OCI-LY7 (cell line): ENCODE measurements around the gene A2M. TPM values are rescaled to one million over a fixed set of nuclear protein-coding genes. Genes with fewer than 3 reads are reported as not detected.

ENCODE experiments used
- BruUV-seq: library from RNA; stranded (reverse); fragments of 400-500 nt; replicated peaks from 2 replicates; lab custom pipeline; 2021; lab: Mats Ljungman, UMichigan
- CTCF ChIA-PET: fragments of 300-600 bp; sonication (Branson Sonifier 250); formaldehyde crosslinking; loops from one replicate; lab custom pipeline; 2022; ENCODE audit warnings: antibody characterized with exemption; ENCODE audit not compliant: unreplicated experiment; lab: Charles Lee
- POLR2A ChIA-PET: fragments of 300-600 bp; sonication (Branson Sonifier 250); formaldehyde crosslinking; loops from one replicate; lab custom pipeline; 2022; ENCODE audit warnings: antibody characterized with exemption; lab: Charles Lee
- DNase-seq: peaks from one replicate; pipeline ENCODE4 v3.0.0-alpha.2; 2015; ENCODE audit warnings: low spot score
- H2AFZ ChIP-seq: fragments of 200-600 bp; sonication (generic), shearing (Covaris generic); 2 replicates; pipeline ENCODE4 v1.6.1; 2014; ENCODE audit warnings: mild to moderate bottlenecking, antibody characterized with exemption, low read length, moderate library complexity
- H3K27ac ChIP-seq: fragments of 200-600 bp; sonication (generic); 2 replicates; pipeline ENCODE4 v1.5.1; 2014; ENCODE audit warnings: mixed run types, low read depth, mild to moderate bottlenecking, moderate library complexity, low read length, inconsistent platforms; ENCODE audit not compliant: poor library complexity, severe bottlenecking
- H3K36me3 ChIP-seq: fragments of 200-600 bp; sonication (generic); 2 replicates; pipeline ENCODE4 v1.6.1; 2014; ENCODE audit warnings: mild to moderate bottlenecking, antibody characterized with exemption, low read length, moderate library complexity, mixed read lengths; ENCODE audit not compliant: insufficient read depth
- H3K4me1 ChIP-seq: fragments of 200-600 bp; sonication (generic); 2 replicates; pipeline ENCODE4 v1.5.1; 2014; ENCODE audit warnings: mild to moderate bottlenecking, low read length; ENCODE audit not compliant: insufficient read depth, poor library complexity, severe bottlenecking
- H3K4me2 ChIP-seq: fragments of 200-600 bp; sonication (generic); 2 replicates; pipeline ENCODE4 v1.6.1; 2014; ENCODE audit warnings: mild to moderate bottlenecking, low read length
- H3K4me3 ChIP-seq: fragments of 200-600 bp; sonication (generic); 2 replicates; pipeline ENCODE4 v1.5.1; 2014; ENCODE audit warnings: mild to moderate bottlenecking, low read depth, low read length; ENCODE audit not compliant: poor library complexity, severe bottlenecking
- H3K79me2 ChIP-seq: fragments of 200-600 bp; sonication (generic); 2 replicates; pipeline ENCODE4 v1.6.1; 2016; ENCODE audit warnings: low read depth, mild to moderate bottlenecking, low read length, moderate library complexity, mixed read lengths; ENCODE audit not compliant: insufficient read depth
- H3K9me2 ChIP-seq: fragments of 200-600 bp; sonication (generic); 2 replicates; pipeline ENCODE4 v1.6.1; 2016; ENCODE audit warnings: mild to moderate bottlenecking, low read length, mixed read lengths; ENCODE audit not compliant: insufficient read depth
- H3K9me3 ChIP-seq: fragments of 200-600 bp; sonication (generic); 2 replicates; pipeline ENCODE4 v1.6.1; 2014; ENCODE audit warnings: mild to moderate bottlenecking, mixed run types, low read length, mixed read lengths
- H4K20me1 ChIP-seq: fragments of 200-600 bp; sonication (generic); 2 replicates; pipeline ENCODE4 v1.6.1; 2014; ENCODE audit warnings: mild to moderate bottlenecking, antibody characterized with exemption, low read length, moderate library complexity, mixed read lengths; ENCODE audit not compliant: insufficient read depth
- CTCF ChIP-seq: fragments of 200-600 bp; sonication (generic); conservative IDR thresholded peaks from 2 replicates; pipeline ENCODE4 v1.5.1; 2014; ENCODE audit warnings: mild to moderate bottlenecking, antibody characterized with exemption, low read length, moderate library complexity, mixed read lengths
- EZH2phosphoT487 ChIP-seq: fragments of 200-600 bp; sonication (generic); IDR thresholded peaks from 2 replicates; pipeline ENCODE4 v1.6.1; 2018; ENCODE audit warnings: low read depth, borderline replicate concordance, mild to moderate bottlenecking, mixed run types, antibody characterized with exemption, low read length, moderate library complexity, mixed read lengths
- intact Hi-C: fragments of 100-400 bp; cut with micrococcal nuclease; formaldehyde crosslinking; loops from one replicate; pipeline ENCODE4 v1.10.0; 2022; ENCODE audit not compliant: unreplicated experiment
- total RNA-seq, 2 experiments: library from RNA; depleted of rRNA in 1 of 2; stranded (reverse); fragments of >200 nt in 1 of 2; shearing (Covaris generic) in 1 of 2; gene quantifications; 2 replicates each; pipeline ENCODE4 v1.2.3, GENCODE V29; 2014 to 2022

The A2M gene
- total RNA-seq, 2 experiments from 2014 or later: not detected

GRCh38 chr12:9109737-9110491 lies 5.8 kb downstream of the A2M start:
- BruUV-seq: no TSS peak
- Histone ChIP-seq H3K9me3 (no peaks in the 10 kb centered on the region), H3K4me1 (no peaks in the 10 kb centered on the region), H3K36me3 (no peaks in the 10 kb centered on the region), H3K4me2 (no peak overlapping the region), H3K4me3 (no peak overlapping the region), H3K9me2 (no peaks in the 10 kb centered on the region), H3K27ac (no peak overlapping the region), H4K20me1 (no peaks in the 10 kb centered on the region), H2AFZ (no peak overlapping the region), H3K79me2 (no peaks in the 10 kb centered on the region)
- DNase-seq: no peak
- CTCF ChIA-PET: no interaction called here
- intact Hi-C loops: no loop called here
- TF ChIP-seq EZH2phosphoT487 (no peak), CTCF (no peak)
- POLR2A ChIA-PET: no interaction called here

DNA sequence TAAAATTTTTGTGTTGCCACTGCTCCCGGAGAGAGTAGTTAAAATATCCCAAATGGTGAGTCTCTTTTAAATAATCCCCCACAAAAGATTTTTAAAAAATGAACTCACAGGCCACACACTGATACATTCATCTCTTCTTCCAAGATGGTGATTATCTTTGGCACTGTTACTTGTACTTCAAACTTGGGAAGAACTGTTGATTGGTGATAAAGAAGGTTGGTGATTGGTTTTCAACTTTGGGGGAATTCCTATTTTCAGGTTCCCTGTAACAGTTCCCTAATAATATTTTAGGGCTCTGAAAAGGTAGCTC lies 6.6 kb downstream of the A2M start:
- POLR2A ChIA-PET: interaction anchor here (0.6 kb wide), 1 partner anchor 568 kb away, joined by 3 read pairs; no protein-coding TSS in a partner anchor
- TF ChIP-seq EZH2phosphoT487 (no peak), CTCF (no peak)
- no peak overlapping the region for H3K4me2 ChIP-seq
- H3K9me3 ChIP-seq: no peaks in the 10 kb centered on the region
- H3K27ac ChIP-seq: no peak overlapping the region
- H3K4me3 ChIP-seq: no peak overlapping the region
- CTCF ChIA-PET: no interaction called here
- H3K4me1 ChIP-seq: no peaks in the 10 kb centered on the region
- no peak overlapping the region for H2AFZ ChIP-seq
- no peak for DNase-seq
- no peaks in the 10 kb centered on the region for H3K79me2 ChIP-seq
- H3K9me2 ChIP-seq: no peaks in the 10 kb centered on the region
- intact Hi-C loops: no loop called here
- no peaks in the 10 kb centered on the region for H3K36me3 ChIP-seq
- H4K20me1 ChIP-seq: no peaks in the 10 kb centered on the region
- BruUV-seq: no TSS peak

DNA sequence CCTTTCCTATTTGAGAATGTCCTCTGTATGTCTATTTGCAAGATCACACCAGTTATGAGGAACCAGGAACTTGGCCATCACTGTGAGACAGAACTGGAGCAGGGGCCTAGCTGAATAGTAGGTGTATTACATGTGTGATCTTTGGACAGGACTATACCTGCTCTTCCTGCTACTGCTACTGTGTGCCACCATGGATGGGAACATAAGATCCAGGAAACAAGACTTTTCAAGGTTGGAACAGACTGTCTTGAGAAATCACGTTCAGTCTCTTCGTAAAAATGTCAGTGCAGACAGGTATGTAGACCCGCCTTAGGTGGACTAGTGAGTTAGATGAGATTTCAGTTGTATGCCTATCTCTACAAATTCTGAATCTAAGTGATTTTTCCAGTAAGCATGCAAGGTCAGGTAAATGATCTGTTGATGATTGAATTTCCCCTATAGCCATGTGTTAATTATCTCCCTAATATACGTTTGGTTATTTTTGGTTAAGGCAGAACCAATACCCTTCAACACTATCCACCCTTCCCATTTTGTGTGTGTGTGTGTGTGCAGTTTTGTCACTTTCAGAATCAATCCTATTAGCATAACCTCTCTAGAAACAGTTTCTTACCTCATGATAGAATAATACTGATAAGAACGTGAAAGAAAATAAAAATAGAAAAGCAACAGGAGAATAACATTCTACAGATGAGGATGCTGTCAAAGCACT lies 7.1 kb downstream of the A2M start:
- H3K9me3 ChIP-seq: no peaks in the 10 kb centered on the region
- no peaks in the 10 kb centered on the region for H3K79me2 ChIP-seq
- ChIA-PET CTCF (no interaction called here), POLR2A (interaction anchor here (0.6 kb wide), 1 partner anchor 567 kb away, joined by 3 read pairs; no protein-coding TSS in a partner anchor)
- intact Hi-C loops: no loop called here
- H4K20me1 ChIP-seq: no peaks in the 10 kb centered on the region
- H2AFZ ChIP-seq: no peak overlapping the region
- BruUV-seq: no TSS peak
- H3K36me3 ChIP-seq: no peaks in the 10 kb centered on the region
- H3K9me2 ChIP-seq: no peaks in the 10 kb centered on the region
- no peak overlapping the region for H3K27ac ChIP-seq
- DNase-seq: no peak
- no peaks in the 10 kb centered on the region for H3K4me1 ChIP-seq
- H3K4me3 ChIP-seq: no peak overlapping the region
- TF ChIP-seq CTCF: no peak
- no peak for TF ChIP-seq EZH2phosphoT487
- H3K4me2 ChIP-seq: no peak overlapping the region
